HG03045 (cell line): ENCODE measurements around the gene POU2F1.
"Not testable (repeated sequence)": the region's sequence is repeated elsewhere in the genome, so short reads cannot be mapped to it uniquely, and the experiment has no call there.

Experiments
- ATAC-seq: cut with Tn5 transposase; IDR thresholded peaks from one replicate; pipeline ENCODE4 v1.9.1; 2021; ENCODE audit warnings: mild to moderate bottlenecking, moderate library complexity; ENCODE audit not compliant: unreplicated experiment

The POU2F1 gene

DNA sequence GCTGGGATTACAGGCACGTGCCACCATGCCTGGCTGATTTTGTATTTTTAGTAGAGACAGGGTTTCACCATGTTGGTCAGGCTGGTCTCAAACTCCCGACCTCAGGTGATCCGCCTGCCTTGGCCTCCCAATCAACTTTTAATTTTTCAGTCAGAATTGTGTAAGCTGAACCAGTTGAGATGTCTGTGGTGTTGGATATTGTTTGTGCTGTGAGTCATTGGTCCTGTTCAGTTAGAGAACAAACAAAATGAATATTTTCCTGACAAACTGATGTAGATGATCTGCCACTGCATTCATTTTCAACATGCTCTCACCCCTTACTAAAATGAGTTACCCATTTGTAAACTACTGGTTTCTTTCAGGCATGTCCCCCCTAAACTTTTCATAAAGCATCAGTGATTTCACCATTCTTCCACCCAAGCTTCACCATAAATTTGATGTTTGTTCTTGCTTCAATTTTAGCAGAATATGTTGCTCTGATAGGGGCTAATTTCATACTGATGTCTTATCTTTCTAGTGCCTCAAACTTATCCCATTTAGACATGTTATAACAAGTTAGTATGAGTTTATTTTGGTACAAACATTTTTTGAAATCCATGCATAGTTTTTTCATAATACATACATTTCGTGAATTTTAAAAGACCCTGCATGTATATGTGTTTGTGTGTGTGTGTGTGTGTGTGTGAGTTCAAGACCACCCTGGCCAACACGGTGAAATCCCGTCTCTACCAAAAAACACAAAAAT is 15.2 kb upstream of the POU2F1 start:
- not testable (repeated sequence) for ATAC-seq

DNA sequence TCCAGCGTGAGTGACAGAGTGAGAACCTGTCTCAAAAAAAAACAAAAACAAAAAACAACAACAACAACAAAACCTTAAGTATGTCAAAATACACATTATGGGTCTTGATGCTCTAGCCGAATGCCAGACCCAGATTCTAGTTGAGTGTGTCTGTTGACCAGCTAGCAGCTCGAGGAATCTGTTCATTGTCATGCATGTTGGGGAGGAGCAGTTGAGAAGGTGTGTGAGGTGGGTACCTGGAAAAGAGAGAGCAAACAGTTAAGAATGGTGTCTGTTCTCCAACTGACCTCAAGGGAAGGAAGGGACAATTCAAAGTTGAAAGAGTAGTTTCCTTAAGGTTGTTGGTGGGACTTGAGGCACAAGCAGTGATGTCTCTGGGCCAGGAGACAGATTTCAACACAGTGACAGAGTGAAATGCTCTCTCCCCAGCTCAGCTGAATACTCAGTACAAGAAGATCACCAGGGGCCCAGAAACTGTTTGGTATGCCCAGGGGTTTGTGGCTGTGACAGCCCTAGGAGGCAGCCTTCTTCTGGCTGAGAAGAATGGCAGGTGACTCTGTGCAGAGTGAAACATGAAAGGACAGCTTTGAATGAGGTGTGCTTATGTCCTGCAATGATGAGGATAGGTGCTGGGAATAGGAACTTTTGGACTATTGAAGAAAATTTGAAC is 14.4 kb upstream of the POU2F1 start:
- no peak for ATAC-seq

DNA sequence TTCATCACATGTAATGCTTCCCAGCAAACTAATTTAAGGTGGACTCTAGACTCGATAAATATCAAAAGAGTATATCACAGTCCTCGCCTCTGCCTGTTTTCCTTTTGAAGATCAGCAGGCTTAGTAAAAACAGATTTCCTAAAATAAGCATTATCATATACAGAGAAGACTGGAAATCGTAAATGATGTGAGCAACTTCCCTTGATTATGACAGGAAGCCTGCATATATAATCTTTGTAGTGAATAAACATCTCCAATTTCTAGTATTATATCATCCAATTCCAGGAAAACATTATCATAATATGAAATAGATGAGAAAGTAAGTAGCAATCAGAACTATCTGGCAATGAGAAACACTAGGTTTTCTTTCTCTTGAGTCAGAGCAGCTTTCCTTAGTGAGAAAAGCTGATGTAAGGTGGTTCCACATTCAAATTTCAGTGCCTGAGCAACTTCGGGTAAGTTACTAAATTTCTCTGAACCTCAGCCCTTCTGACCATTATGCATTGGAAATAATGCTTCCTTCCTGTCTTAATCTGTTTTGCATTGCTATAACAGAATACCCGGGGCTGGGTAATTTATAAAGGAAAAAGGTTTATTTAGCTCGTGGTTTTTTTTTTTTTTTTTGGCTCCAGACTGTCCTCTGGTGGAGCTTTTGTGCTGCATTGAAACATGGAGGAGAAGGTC is 12.6 kb upstream of the POU2F1 start:
- no peak for ATAC-seq

GRCh38 chr1:167208624-167208976 is 12.1 kb upstream of the POU2F1 start:
- no peak for ATAC-seq

DNA sequence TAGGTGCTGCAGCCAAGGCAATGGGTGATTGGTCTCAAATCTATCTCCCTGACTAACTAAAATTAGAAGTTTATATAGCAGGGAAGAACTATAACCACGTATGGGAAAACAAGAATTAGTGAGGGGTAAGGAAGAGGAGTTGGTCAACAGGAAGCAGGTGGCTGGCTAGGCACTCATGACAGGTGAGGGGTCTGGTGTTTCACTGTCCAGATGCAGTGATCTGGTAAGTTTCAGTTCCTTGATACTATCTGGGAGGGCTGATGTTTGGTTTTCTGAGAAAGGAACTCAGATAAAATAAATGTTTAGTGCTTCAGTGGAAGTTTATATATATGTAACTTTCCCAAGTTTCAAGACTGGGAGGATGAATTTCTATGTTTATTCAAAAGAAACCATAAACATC is 11.6 kb upstream of the POU2F1 start:
- no peak for ATAC-seq

DNA sequence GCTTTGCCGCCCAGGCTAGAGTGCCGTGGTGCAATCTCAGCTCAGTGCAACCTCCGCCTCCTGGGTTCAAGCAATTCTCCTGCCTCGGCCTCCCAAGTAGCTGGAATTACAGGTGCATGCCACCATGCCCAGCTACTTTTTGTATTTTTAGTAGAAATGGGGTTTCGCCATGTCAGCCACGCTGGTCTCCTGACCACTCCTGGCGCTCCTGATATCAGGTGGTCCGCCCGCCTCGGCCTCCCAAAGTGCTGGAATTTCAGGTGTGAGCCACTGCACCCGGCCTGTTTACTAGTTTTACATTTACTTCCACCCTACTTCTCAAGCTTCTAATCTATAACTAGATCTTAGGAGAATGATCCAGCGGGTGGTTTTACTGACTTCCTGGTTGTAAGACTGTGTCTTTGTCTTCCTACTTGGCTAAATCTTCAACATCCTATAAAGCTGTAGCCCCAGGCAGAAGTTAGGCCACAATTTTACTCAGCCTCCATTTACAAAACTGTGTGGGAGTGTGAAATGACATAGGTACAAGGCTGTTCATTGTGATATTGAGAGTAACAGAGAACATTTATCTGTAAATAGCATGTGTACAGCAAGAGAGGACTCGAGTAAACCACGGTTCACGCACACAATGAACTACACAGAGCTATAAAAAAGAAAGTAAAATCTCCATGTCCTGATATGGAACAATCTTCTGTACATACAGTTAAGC is 9.6 kb upstream of the POU2F1 start:
- no peak for ATAC-seq

GRCh38 chr1:167212025-167212424 is 8.7 kb upstream of the POU2F1 start:
- no peak for ATAC-seq

- ATAC-seq: no peak
Observed at GRCh38 chr1:167216809-167217208, 3.9 kb upstream of the POU2F1 start.

DNA sequence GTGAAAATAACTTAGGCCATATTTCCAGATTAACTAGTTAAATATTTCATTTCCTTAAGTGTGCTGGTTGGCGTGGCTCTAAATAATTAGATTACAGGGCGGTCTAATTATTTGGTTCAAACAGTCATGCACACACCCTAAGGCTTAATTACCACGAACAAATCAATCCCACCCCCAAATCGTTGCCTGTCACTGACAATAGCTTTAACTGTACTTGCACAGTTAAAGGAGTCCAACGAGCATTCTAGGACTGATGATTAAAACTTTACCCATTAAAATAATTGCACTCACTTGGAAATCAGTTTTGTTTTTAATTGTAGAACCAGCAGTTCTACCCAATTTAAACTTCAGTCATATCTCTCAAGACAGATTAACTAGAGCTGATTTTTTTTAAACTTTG is 1.5 kb upstream of the POU2F1 start:
- no peak for ATAC-seq

- ATAC-seq: peak; percentile 34
Observed at GRCh38 chr1:167219646-167220536, 795 bp upstream of the POU2F1 start.

GRCh38 chr1:167221126-167221737 is 546 bp downstream of the POU2F1 start:
- ATAC-seq: peak; percentile 26

DNA sequence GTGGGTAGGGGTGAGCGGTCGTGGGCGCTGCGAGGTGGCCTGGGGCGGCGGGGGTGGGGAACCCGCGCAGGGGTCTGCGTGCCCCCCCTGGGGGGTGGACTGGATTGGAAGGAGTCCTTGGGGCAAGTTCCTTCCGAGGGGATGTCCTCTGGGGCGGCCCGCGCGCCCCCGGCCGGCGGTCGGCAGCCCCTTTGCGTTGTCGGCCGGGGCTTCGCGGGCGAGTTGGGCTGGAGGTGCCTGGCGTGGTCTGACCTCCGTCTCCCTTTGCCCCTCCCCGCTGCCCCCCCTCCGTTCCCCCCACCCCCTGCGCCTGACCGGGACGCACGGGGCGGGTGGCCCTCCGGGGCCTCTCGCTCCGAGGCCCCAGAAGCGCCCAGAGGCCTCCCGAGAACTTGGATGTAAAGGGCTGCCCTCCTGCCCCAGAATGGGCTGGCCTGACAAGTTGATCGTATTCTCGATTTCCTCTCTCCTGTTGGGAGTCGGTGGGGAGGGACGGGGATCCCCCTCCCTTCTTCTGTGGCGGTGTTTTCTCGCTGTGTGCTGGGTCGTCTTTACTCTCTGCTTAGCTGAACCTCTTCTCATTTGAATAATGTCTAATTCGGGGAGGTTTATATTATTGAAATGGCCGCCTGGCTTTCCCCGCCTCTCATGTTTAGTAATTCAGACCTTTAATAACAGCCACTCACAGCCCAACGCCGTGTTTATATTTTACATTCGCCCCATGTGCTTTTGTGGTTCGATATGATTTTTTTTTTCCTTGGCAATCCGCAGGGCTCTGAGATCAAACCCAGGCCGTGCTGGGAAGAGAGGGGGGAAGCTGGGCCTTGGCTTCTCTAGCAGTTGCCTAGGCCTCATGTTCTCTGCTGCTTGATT is 1.3 kb downstream of the POU2F1 start:
- ATAC-seq: peak; percentile 55

DNA sequence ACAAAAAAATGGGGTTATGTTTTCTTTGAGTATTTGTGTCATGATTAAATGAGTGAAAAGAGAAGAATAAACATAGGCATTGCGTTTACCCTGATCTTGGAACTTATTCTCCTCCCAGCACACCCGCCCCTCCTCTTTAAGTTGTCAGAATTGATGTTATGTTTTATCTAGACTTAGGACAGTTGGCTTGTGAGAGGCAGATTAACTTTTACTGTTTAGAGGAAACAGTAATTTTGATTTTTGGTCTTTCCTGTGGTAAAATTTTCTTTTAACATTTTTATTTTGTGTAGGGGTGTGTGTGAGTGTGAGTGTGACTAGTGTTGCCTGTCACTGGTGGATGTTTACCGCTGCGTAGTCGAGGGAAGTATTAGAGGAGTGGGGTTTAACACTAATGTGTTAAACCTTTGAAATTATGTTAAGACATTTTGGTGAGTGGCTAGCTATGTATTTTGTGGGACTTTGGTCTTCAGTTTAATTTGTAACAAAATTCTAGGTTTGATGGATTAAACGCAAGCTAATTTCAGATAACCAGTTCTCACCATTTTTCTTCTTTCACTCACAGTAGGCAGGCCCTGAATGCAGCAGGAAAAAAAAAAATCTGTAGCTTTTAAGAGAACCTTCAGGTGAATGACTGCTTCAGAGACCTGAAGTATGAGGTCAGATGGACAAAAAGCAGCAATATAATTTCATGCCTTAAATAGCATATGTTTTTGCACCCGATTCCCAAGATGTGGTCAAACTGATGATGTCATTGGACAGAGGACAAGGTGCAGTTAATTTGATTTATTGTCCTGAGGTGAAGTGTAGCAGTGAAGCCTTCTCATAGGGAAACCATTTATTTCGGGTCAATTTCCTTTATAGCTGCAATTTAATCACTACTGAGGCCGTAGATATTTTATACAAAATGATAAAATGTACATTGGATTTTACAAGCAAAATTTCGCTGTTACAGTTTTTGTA is 2.7 kb downstream of the POU2F1 start:
- ATAC-seq: no peak

DNA sequence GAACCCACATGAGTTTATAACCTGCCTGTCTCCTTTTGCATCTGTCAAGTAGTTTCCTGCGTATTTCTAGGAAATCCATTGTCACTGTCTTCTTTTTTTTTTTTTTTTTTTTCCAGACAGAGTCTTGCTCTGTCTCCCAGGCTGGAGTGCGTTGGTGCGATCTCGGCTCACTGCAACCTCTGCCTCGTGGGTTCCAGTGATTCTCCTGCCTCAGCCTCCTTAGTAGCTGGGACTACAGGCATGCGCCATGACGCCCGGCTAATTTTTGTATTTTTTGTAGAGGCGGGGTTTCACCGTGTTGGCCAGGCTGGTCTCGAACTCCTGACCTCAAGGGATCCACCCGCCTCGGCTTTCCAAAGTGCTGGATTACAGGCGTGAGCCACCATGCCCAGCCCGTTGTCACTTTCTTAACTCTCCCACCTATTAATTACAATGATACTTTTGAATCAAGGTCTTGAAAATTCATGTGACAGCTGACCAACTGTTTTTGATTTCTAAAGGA is 4.1 kb downstream of the POU2F1 start:
- ATAC-seq: not testable (repeated sequence)

GRCh38 chr1:167225920-167226319 is 5.2 kb downstream of the POU2F1 start:
- no peak for ATAC-seq

- no peak for ATAC-seq
Observed at GRCh38 chr1:167227934-167228378, 7.3 kb downstream of the POU2F1 start.

DNA sequence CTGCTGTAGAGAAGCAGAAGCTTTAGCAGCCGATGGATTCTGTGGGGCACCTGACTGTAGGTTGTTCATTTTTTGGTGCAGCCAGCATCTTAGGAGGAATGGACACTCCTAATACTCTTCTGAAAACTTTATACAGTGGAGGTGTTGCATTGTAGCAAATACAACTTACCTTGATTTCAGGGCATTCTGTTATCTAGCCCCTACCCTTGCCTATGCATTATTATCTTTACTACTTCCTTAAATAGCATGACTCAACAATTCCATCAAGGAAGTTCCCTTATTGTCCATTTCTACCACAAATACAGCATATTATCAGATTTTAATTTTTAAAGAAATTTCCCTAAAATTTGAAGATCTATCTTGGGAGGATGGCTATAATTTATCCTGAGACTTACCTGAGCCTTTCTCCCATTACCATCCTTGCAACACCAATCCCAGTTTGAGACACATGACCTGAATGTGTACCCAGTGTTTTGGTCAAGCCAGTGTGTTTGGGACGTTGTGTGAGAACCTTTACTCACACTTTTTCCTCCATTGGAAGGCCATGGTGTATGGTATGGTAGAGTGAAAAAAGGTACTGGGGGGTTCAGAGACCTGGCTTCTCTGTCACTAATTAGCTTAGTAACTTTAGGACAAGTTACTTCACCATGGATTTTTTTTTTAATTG is 9.2 kb downstream of the POU2F1 start:
- no peak for ATAC-seq
